ENCODE measurements around the gene AGPAT3.

GRCh38 chr21:43824333-43825241, 40.4 kb upstream of the AGPAT3 start:
- TF ChIP-seq CTCF (IDR thresholded peaks at IDR 0.05): no peak
- TF ChIP-seq POLR2A (IDR thresholded peaks at IDR 0.05): no peak

All from upper lobe of left lung (tissue), 4 donors.